IMR-90 (cell line): ENCODE results near the gene PPFIA1. TPM values are rescaled to one million over a fixed set of nuclear protein-coding genes. Genes with fewer than 3 reads are reported as not detected.

Experiments
- ATAC-seq: fragments of 200-7000 bp; cut with Tn5 transposase; 2 replicates; pipeline ENCODE4 v1.9.1; 2020; ENCODE audit warnings: low read depth, mild to moderate bottlenecking, moderate library complexity
- BruUV-seq: library from RNA; stranded (reverse); fragments of 400-500 nt; replicated peaks from 2 replicates; lab custom pipeline; 2021; lab: Mats Ljungman, UMichigan
- CTCF ChIA-PET: fragments of 300-600 bp; formaldehyde crosslinking; extraction: SDS; loops from one replicate; lab custom pipeline; 2021; ENCODE audit warnings: antibody characterized with exemption; lab: Yijun Ruan, JAX
- POLR2A ChIA-PET: fragments of 300-600 bp; sonication (Branson Sonifier 250); formaldehyde crosslinking; loops from one replicate; lab custom pipeline; 2022; ENCODE audit warnings: antibody characterized with exemption; ENCODE audit not compliant: unreplicated experiment; lab: Charles Lee
- DNase-seq: peaks from one replicate; pipeline ENCODE4 v3.0.0; 2013
- H2AFZ ChIP-seq: replicated peaks from 2 replicates; pipeline ENCODE3; 2013; ENCODE audit warnings: low read length, mild to moderate bottlenecking; ENCODE audit not compliant: poor library complexity
- H2AK5ac ChIP-seq: 2 replicates; pipeline ENCODE4 v1.6.1; 2013; ENCODE audit warnings: low read depth, low read length, inconsistent platforms
- H2AK9ac ChIP-seq: replicated peaks from 2 replicates; pipeline ENCODE3; 2013; ENCODE audit warnings: mild to moderate bottlenecking, low read depth, low read length, moderate library complexity; ENCODE audit not compliant: poor library complexity
- H2BK120ac ChIP-seq: 2 replicates; pipeline ENCODE4 v1.6.1; 2013; ENCODE audit warnings: low read depth, low read length, inconsistent platforms
- H2BK15ac ChIP-seq: 3 replicates; pipeline ENCODE4 v1.6.1; 2013; ENCODE audit warnings: low read depth, low read length, inconsistent platforms
- H2BK20ac ChIP-seq: 2 replicates; pipeline ENCODE4 v1.6.1; 2013; ENCODE audit warnings: low read depth, mild to moderate bottlenecking, inconsistent platforms, low read length, moderate library complexity
- H2BK5ac ChIP-seq: 2 replicates; pipeline ENCODE4 v1.6.1; 2013; ENCODE audit warnings: mild to moderate bottlenecking, low read depth, low read length, inconsistent platforms; ENCODE audit not compliant: poor library complexity, severe bottlenecking
- H3K14ac ChIP-seq: replicated peaks from 2 replicates; pipeline ENCODE4 v1.6.1; 2013; ENCODE audit warnings: low read depth, low read length, inconsistent platforms
- H3K18ac ChIP-seq: 2 replicates; pipeline ENCODE4 v1.6.1; 2013; ENCODE audit warnings: low read depth, low read length, control low read depth
- H3K23ac ChIP-seq: 2 replicates; pipeline ENCODE4 v1.6.1; 2013; ENCODE audit warnings: low read depth, low read length, inconsistent platforms
- H3K27ac ChIP-seq: 2 replicates; pipeline ENCODE4 v1.5.1; 2013; ENCODE audit warnings: mild to moderate bottlenecking, control low read depth, low read length; ENCODE audit not compliant: insufficient read depth
- H3K27me3 ChIP-seq: 2 replicates; pipeline ENCODE4 v1.6.1; 2013; ENCODE audit warnings: low read length; ENCODE audit not compliant: control insufficient read depth, insufficient read depth
- H3K36me3 ChIP-seq: 2 replicates; pipeline ENCODE4 v1.6.1; 2013; ENCODE audit warnings: low read length, mixed read lengths; ENCODE audit not compliant: control insufficient read depth, insufficient read depth
- H3K4ac ChIP-seq: 2 replicates; pipeline ENCODE4 v1.6.1; 2013; ENCODE audit warnings: low read depth, low read length, inconsistent platforms
- H3K4me1 ChIP-seq: 2 replicates; pipeline ENCODE4 v1.6.1; 2013; ENCODE audit warnings: low read length, mixed read lengths; ENCODE audit not compliant: control insufficient read depth, insufficient read depth
- H3K4me2 ChIP-seq: 2 replicates; pipeline ENCODE4 v1.6.1; 2013; ENCODE audit warnings: low read depth, mild to moderate bottlenecking, control low read depth, low read length, moderate library complexity
- H3K4me3 ChIP-seq: 2 replicates; pipeline ENCODE4 v1.5.1; 2013; ENCODE audit warnings: low read depth, mild to moderate bottlenecking, control low read depth, low read length, moderate library complexity; ENCODE audit not compliant: insufficient read depth
- H3K56ac ChIP-seq: 2 replicates; pipeline ENCODE4 v1.6.1; 2013; ENCODE audit warnings: low read length, inconsistent platforms; ENCODE audit not compliant: insufficient read depth; ENCODE audit errors: extremely low read depth
- H3K79me1 ChIP-seq, 2 experiments: 2 replicates each; pipeline ENCODE4 v1.6.1; 2013; ENCODE audit warnings: low read length in 2 of 2, inconsistent platforms in 1 of 2, low read depth in 1 of 2
- H3K9ac ChIP-seq: 2 replicates; pipeline ENCODE4 v1.6.1; 2013; ENCODE audit warnings: low read depth, low read length, control low read depth
- H3K9me1 ChIP-seq: 2 replicates; pipeline ENCODE4 v1.6.1; 2013; ENCODE audit warnings: low read length, inconsistent platforms; ENCODE audit not compliant: insufficient read depth
- H3K9me3 ChIP-seq: 2 replicates; pipeline ENCODE4 v1.6.1; 2013; ENCODE audit warnings: low read length; ENCODE audit not compliant: control insufficient read depth, insufficient read depth
- H4K20me1 ChIP-seq: 2 replicates; pipeline ENCODE4 v1.6.1; 2013; ENCODE audit warnings: low read length, inconsistent platforms; ENCODE audit not compliant: insufficient read depth
- H4K5ac ChIP-seq: 2 replicates; pipeline ENCODE4 v1.6.1; 2013; ENCODE audit warnings: mild to moderate bottlenecking, low read depth, low read length, control low read depth
- H4K8ac ChIP-seq, 2 experiments: 2 replicates each; pipeline ENCODE4 v1.6.1; 2013; ENCODE audit warnings: low read depth in 2 of 2, low read length in 2 of 2, control low read depth in 1 of 2, inconsistent platforms in 1 of 2
- H4K91ac ChIP-seq: 2 replicates; pipeline ENCODE4 v1.6.1; 2013; ENCODE audit warnings: low read depth, low read length, inconsistent platforms; ENCODE audit not compliant: insufficient read depth
- CHD1 ChIP-seq: IDR thresholded peaks from 2 replicates; pipeline ENCODE4 v1.6.1; 2012; ENCODE audit warnings: low read depth, low read length, improper control_type of control experiment
- FOS ChIP-seq: fragments of 150-350 bp; IDR thresholded peaks from 2 replicates; pipeline ENCODE4 v1.6.1; 2016; ENCODE audit warnings: low read depth, low read length
- MAFK ChIP-seq: IDR thresholded peaks from 2 replicates; pipeline ENCODE4 v1.6.1; 2012; ENCODE audit warnings: low read depth, low read length, improper control_type of control experiment
- MXI1 ChIP-seq: IDR thresholded peaks from 2 replicates; pipeline ENCODE4 v1.6.1; 2012; ENCODE audit warnings: low read depth, mild to moderate bottlenecking, low read length, moderate library complexity, borderline replicate concordance
- NFE2L2 ChIP-seq: fragments of 150-350 bp; IDR thresholded peaks from 2 replicates; pipeline ENCODE4 v1.6.1; 2016; ENCODE audit warnings: low read depth, mild to moderate bottlenecking, low read length
- RAD21 ChIP-seq: IDR thresholded peaks from 2 replicates; pipeline ENCODE4 v1.6.1; 2012; ENCODE audit warnings: low read length, improper control_type of control experiment
- RCOR1 ChIP-seq: IDR thresholded peaks from 2 replicates; pipeline ENCODE4 v1.6.1; 2012; ENCODE audit warnings: mild to moderate bottlenecking, low read length, improper control_type of control experiment; ENCODE audit not compliant: insufficient replicate concordance
- WGBS, 2 experiments: methylation state at CpG; one replicate each; pipeline versions ENCODE4 v1.1.5 to v1.1.7; 2013; ENCODE audit warnings: missing lambda C conversion rate in 2 of 2; ENCODE audit not compliant: insufficient read length in 1 of 2; ENCODE audit errors: extremely low coverage in 2 of 2; 5-methylcytosine and 5-hydroxymethylcytosine counted together
- dilution Hi-C: fragments of 300-500 bp; cut with HindIII; formaldehyde crosslinking; loops from one replicate; pipeline ENCODE4 v1.14.3; 2018; ENCODE audit warnings: low sequenced_read_pairs; ENCODE audit not compliant: unreplicated experiment
- in situ Hi-C: fragments of 300-500 bp; cut with MboI; formaldehyde crosslinking; loops from 3 replicates; pipeline ENCODE4 v1.14.3; 2019; ENCODE audit warnings: low sequenced_read_pairs, inconsistent platforms, mixed read lengths
- intact Hi-C: fragments of 100-400 bp; cut with micrococcal nuclease; formaldehyde crosslinking; loops from 2 replicates; pipeline ENCODE4 v1.10.0; 2022
- polyA plus RNA-seq, 3 experiments: library from polyadenylated mRNA; depleted of rRNA; stranded (reverse); fragments of >200 nt; gene quantifications; 2 replicates each; pipeline ENCODE4 v1.2.3, GENCODE V29; 2012; ENCODE audit warnings: low replicate concordance in 1 of 3
- total RNA-seq: library from RNA; depleted of rRNA; stranded (reverse); fragments of >200 nt; gene quantifications from 2 replicates; pipeline ENCODE4 v1.2.3, GENCODE V29; 2012
- TF ChIP-seq, protein P1 (sequence below): fragments of 150-350 bp; IDR thresholded peaks from 2 replicates; pipeline ENCODE4 v1.6.1; 2017; ENCODE audit warnings: mild to moderate bottlenecking, antibody characterized with exemption, low read length, low read depth
- TF ChIP-seq, protein P2 (sequence below): conservative IDR thresholded peaks from 2 replicates; pipeline ENCODE4 v1.5.1; 2012; ENCODE audit warnings: mild to moderate bottlenecking, low read depth, low read length, improper control_type of control experiment

PPFIA1 gene
- total and polyA plus RNA-seq, 2 of the 4 experiments (the other 2 are of a cell fraction), result 25.6 to 37.2 TPM

DNA sequence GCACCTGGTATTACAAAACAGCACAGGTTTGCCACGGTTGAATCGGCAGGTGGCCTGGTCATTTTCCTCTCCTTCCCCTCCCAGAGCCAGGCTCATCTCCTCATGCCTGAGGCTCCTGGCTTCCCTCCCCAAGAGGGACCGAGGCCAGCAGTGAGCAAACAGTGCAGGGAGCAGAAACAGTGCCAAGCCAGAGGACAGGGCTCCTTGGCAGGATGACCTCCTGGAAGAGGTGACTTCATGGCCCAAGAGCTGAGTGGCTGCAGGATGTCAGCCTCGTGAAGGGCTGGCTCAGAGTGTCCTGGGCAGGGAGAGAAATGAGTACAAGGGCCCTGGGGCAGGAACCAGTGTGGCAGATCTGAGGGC, 22.8 kb upstream of the PPFIA1 start:
- H3K4me3 ChIP-seq, result no peak overlapping the region
- no peaks in the 10 kb centered on the region for H3K36me3 ChIP-seq
- H3K27me3 ChIP-seq, result peaks cover 9% of the 10 kb centered on the region
- CTCF ChIA-PET, result no interaction called here
- no peak overlapping the region for H2BK15ac ChIP-seq
- H2AFZ ChIP-seq, result peak overlapping the region; percentile 26
- H2BK20ac ChIP-seq, result peak overlapping the region; percentile 42
- dilution Hi-C loops (no loop called here), intact Hi-C loops (no loop called here), in situ Hi-C loops (no loop called here)
- no peak overlapping the region for H3K4me2 ChIP-seq
- no TSS peak for BruUV-seq
- H4K91ac ChIP-seq, result no peak overlapping the region
- H3K4ac ChIP-seq, result peak overlapping the region; percentile 4; the same call in 1 of the 2 replicates
- H3K9me1 ChIP-seq, result peaks cover 10% of the 10 kb centered on the region; the same call in 1 of the 2 replicates
- no peak overlapping the region for H3K23ac ChIP-seq
- H2AK9ac ChIP-seq, result peak overlapping the region; percentile 83
- no peak overlapping the region for H3K14ac ChIP-seq
- H3K18ac ChIP-seq, result no peak overlapping the region
- no peaks in the 10 kb centered on the region for H3K79me1 ChIP-seq
- TF ChIP-seq NFE2L2 (no peak), RCOR1 (no peak), FOS (no peak), CHD1 (no peak), MXI1 (no peak), RAD21 (no peak), MAFK (no peak)
- TF ChIP-seq, protein P1, sequence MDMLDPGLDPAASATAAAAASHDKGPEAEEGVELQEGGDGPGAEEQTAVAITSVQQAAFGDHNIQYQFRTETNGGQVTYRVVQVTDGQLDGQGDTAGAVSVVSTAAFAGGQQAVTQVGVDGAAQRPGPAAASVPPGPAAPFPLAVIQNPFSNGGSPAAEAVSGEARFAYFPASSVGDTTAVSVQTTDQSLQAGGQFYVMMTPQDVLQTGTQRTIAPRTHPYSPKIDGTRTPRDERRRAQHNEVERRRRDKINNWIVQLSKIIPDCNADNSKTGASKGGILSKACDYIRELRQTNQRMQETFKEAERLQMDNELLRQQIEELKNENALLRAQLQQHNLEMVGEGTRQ, result no peak
- TF ChIP-seq, protein P2, sequence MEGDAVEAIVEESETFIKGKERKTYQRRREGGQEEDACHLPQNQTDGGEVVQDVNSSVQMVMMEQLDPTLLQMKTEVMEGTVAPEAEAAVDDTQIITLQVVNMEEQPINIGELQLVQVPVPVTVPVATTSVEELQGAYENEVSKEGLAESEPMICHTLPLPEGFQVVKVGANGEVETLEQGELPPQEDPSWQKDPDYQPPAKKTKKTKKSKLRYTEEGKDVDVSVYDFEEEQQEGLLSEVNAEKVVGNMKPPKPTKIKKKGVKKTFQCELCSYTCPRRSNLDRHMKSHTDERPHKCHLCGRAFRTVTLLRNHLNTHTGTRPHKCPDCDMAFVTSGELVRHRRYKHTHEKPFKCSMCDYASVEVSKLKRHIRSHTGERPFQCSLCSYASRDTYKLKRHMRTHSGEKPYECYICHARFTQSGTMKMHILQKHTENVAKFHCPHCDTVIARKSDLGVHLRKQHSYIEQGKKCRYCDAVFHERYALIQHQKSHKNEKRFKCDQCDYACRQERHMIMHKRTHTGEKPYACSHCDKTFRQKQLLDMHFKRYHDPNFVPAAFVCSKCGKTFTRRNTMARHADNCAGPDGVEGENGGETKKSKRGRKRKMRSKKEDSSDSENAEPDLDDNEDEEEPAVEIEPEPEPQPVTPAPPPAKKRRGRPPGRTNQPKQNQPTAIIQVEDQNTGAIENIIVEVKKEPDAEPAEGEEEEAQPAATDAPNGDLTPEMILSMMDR, result no peak
- peak overlapping the region; percentile 58 for H2AK5ac ChIP-seq
- H4K20me1 ChIP-seq, result no peaks in the 10 kb centered on the region; the same call in 1 of the 2 replicates
- POLR2A ChIA-PET, result no interaction called here
- no peak overlapping the region for H4K8ac ChIP-seq
- no peak overlapping the region for H2BK5ac ChIP-seq
- peaks cover 15% of the 10 kb centered on the region for H3K4me1 ChIP-seq
- H3K56ac ChIP-seq, result no peak overlapping the region
- H3K27ac ChIP-seq, result no peak overlapping the region
- WGBS, 2 experiments, result 66% methylated on average over 3 of the region's 4 CpGs; no CpG with 5 or more reads in 1 of the 2 experiments
- no peak for DNase-seq
- peak overlapping the region; percentile 27; the same call in 1 of the 2 replicates for H2BK120ac ChIP-seq
- ATAC-seq, result no peak
- H3K9me3 ChIP-seq, result no peaks in the 10 kb centered on the region
- no peak overlapping the region for H4K5ac ChIP-seq
- no peak overlapping the region for H3K9ac ChIP-seq
